GM12892 (cell line): Measurements from ENCODE around the gene CEMIP2.
"Not testable (repeated sequence)": the region's sequence is repeated elsewhere in the genome, so short reads cannot be mapped to it uniquely, and the experiment has no call there.

ENCODE experiments used
- DNase-seq: peaks from one replicate; pipeline ENCODE4 v3.0.0; 2011; ENCODE audit not compliant: insufficient read length
- FAIRE-seq: peaks from 2 replicates; lab custom pipeline; 2011; peaks lifted over from hg19 to GRCh38; lab: Jason Lieb, UNC
- POLR2A ChIP-seq: IDR thresholded peaks from 2 replicates; pipeline ENCODE4 v1.6.1; 2011; ENCODE audit warnings: low read depth, low read length, control low read depth
- POLR2AphosphoS5 ChIP-seq: IDR thresholded peaks from 2 replicates; pipeline ENCODE4 v1.6.1; 2011; ENCODE audit warnings: low read depth, low read length, control low read depth
- TAF1 ChIP-seq: IDR thresholded peaks from 2 replicates; pipeline ENCODE4 v1.6.1; 2011; ENCODE audit warnings: low read depth, mild to moderate bottlenecking, control low read depth, low read length, borderline replicate concordance

Gene CEMIP2

DNA sequence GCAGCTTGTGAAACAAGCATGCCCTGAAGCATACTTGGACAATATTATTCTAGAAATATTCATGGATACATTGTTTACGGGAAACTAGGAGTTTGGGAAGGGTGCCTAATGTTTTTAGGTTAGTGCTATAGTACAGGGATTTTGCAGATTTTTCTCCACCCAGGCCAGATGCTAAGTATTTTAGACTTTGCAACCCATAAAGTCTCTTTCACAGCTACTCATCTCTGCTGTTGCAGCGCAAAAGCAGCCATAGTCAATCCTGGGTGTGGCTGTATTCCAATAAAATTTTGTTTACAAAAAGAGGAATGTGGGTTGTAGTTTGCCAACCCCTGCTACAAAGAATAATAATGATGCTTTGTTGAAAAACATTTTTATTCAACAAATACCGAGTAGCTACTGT lies 106.2 kb downstream of the CEMIP2 start:
- FAIRE-seq: no peak
- no peak for DNase-seq
- TF ChIP-seq POLR2AphosphoS5 (no peak), POLR2A (no peak), TAF1 (no peak)

DNA sequence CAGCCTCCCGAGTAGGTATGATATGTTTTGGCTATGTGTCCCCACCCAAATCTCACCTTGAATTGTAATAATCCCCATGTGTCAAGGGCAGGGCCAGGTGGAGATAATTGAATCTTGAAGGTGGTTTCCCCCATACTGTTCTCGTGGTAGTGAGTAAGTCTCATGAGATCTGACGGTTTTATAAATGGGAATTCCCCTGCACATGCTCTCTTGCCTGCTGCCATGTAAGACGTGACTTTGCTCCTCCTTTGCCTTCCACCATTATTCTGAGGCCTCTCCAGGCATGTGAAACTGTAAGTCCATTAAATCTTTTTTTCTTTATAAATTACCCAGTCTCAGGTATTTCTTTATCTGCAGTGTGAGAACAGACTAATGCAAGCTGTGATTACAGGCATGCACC lies 111.0 kb downstream of the CEMIP2 start:
- DNase-seq, FAIRE-seq: not testable (repeated sequence)

DNA sequence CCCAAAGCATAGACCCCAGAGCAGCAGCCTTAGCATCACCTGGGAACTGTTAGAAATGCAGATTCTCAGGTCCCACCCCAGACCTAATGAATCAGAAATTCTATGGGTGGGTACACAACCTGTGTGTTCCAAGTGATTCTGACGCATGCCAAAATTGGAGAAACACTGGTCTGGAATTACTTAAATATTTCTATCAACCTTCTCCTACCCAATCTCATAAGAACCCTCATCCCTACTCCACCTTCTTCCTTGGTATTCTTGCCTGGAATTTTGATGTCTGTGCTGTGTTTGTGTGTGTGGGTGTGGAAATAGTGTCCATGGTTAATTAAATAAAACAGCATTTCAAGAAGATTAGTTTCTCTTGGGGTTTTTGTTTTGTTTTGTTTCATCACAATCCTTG lies 111.8 kb downstream of the CEMIP2 start:
- DNase-seq: no peak
- no peak for FAIRE-seq
- TF ChIP-seq POLR2A (no peak), POLR2AphosphoS5 (no peak), TAF1 (no peak)

DNA sequence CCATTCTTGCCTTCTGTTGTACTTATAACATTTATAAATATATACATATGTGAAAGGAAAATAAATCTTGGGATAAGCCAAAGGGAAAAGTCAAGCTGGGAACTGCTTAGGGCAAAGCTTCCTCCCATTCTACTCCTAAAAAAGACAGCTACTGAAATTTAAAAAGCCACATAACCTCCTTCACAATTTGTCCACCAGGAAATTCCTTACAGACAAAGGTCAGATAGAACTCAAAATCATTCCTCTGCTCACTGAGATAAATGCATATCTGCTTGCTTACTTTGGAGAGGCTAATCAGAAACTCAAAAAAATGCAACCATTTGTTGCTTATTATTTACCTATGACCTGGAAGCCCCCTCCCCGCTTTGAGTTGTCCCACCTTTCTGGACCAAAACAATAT lies 112.5 kb downstream of the CEMIP2 start:
- no peak for TF ChIP-seq POLR2A
- no peak for TF ChIP-seq POLR2AphosphoS5
- no peak for TF ChIP-seq TAF1
- FAIRE-seq (no peak), DNase-seq (no peak)

DNA sequence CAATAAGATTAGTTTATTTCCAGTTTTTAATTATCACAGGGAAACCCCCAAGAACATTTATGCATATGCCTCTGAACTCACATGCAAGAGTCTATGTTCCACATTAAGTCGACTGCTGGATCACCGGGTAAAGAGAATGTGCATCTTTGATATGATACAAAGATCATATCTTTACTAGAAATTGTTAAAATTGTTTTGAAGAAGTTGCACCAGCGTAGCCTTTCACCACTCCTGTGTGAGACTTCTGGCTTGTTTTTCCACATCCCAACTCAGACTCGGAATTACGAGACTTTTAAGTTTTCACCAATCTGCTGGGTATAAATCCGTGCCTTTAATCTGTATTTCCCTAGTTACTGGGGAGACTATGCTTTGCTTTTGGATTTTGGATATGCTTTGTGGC lies 113.2 kb downstream of the CEMIP2 start:
- no peak for DNase-seq
- no peak for TF ChIP-seq POLR2AphosphoS5
- TF ChIP-seq POLR2A: no peak
- no peak for TF ChIP-seq TAF1
- FAIRE-seq: no peak

DNA sequence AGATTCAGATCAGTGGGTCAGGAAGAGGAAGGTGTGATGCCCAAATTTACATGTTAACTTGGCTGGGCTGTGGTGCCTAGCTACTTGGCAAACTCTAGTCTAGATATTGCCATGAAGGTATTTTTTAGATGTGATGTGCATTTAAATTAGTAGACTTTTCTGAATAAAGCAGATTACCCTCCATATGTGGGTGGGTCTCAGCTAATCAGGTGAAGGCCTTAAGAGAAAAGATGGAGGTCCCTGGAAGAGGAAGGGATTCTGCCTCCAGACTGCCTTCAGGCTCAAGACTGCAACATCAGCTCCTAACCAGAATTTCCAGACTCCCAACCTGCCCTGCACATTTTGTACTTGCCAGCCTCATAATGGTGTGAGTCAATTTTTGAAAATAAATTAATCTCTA lies 115.8 kb downstream of the CEMIP2 start:
- FAIRE-seq (no peak), DNase-seq (no peak)
- no peak for TF ChIP-seq POLR2AphosphoS5
- no peak for TF ChIP-seq TAF1
- no peak for TF ChIP-seq POLR2A

DNA sequence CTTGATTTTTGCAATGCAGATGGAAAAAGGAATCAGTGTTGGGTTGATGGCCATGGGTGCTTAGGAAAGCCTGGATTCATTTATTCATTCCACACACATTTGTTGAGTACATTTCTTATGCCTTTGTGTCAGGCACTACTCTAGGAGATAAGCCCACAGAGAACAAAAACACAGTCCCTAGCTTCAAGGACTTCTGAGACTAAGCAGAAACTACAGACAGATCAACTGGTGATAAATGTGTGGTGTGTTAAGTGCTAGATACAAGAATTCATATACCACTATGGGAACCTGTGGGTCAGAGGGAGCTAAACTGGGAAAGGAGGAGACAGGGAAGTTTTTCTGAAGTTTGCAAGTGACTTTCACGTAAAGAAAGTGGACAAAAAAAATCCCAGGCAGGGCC lies 119.9 kb downstream of the CEMIP2 start:
- no peak for FAIRE-seq
- DNase-seq: no peak
- TF ChIP-seq TAF1 (no peak), POLR2AphosphoS5 (no peak), POLR2A (no peak)

DNA sequence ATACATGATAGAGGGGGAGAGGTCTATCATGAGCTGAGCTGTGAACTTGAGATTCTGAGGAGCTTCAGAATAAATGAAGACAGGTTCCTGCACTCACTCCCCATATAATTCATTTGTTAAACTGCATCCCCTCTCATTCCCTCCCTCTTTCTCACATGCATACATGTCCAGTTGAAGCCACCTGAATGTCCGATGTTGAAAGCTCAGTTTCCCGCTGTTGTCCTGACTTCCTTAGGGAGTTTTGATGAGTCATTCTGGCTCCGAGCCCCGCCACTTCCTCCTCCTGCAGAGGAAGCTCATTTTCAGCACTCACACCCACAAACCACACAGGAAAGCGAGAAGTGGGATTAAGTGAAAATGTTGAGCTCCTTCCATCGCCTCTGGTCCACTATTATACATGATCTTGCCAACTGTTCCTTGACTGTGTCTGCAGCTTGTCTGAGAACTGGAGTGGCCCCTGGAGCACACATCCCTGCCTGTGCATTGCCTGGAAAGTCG lies 121.2 kb downstream of the CEMIP2 start:
- TF ChIP-seq POLR2AphosphoS5 (no peak), TAF1 (no peak), POLR2A (no peak)
- no peak for FAIRE-seq
- no peak for DNase-seq

DNA sequence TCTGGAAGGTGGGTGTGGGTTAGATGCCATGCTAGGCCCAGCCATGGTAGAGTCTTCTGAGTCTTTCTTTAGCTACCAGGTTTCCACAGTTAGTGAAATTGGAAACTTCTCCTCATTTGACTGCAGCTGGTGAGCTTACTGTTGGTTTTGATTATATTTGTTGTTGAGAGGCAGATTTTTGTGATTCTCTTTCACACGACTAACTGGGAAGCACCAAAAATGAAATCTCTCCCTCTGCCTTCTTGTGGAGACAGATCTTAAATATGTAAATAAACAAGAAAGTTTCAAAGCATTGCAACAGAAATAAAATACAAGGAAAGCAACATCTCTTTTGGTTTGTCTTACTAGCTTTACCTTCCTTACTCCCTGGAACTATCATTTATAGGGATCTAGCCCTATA lies 122.2 kb downstream of the CEMIP2 start:
- no peak for FAIRE-seq
- TF ChIP-seq POLR2AphosphoS5 (no peak), TAF1 (no peak), POLR2A (no peak)
- no peak for DNase-seq

DNA sequence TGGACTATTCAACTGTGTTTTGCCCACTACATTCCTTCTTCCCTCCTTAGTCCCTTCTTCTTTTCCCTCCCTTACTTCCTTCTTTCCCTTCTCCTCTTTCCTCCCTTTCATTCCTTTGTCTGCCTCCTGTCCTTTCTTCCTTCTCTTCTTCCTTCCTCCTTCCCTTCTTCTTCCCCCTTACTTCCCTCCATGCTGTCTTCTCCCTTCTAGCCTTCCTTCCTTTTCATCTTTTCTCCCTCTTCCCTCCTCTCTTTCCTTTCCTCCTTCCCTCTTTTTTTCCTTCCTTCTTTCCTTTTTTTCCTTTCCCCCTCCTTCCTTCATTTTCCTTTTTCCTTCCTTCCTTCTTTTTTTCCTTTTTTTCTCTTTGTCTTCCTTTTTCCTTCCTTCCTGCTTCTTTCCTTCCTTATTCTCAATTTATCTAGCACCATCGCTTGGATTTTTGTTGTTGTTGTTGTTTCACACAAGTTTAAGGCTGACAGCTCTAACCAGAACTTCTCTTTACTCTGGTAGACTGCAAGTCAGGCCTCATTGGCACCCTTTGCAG lies 123.4 kb downstream of the CEMIP2 start:
- no peak for DNase-seq
- no peak for TF ChIP-seq POLR2A
- no peak for FAIRE-seq

DNA sequence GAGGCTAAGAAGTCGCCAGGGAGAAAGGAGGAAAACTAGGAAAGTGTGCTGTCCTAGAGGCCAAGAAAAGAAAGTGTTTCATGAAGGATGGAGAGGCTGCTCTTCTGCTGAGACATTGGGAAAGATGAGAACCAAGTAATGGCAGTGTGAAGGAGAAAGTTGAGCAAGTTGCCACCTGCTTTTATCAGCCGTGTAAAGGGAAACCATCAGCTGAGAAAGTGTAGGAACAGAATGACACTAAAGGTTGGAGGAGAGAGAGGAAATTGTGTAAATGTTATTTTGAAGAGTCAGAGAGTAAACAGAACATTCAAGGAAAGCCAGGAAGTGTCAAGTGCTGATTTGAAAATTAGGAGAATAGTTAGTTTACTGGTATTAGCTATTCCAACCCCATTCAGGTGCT lies 125.0 kb downstream of the CEMIP2 start:
- TF ChIP-seq TAF1 (no peak), POLR2A (no peak), POLR2AphosphoS5 (no peak)
- FAIRE-seq (no peak), DNase-seq (no peak)

DNA sequence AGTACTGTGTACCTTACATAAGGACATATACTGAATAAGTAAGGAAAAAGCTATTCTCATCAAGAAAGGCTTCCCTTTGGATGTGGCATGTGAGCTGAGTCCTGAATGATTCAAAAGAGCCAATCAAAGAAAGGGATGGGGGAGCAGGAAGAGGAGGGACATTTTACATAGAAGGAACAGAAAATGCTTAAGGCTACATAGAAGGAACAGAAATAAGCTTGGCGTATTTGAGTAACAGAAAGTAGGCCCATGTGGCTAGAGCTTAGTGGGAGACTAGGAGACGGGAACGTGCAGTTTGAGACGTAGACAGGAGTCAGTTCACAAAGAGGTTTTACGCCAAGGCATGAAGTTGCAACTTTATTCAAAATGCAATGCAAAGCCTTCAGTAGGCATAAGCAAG lies 126.3 kb downstream of the CEMIP2 start:
- DNase-seq: no peak
- no peak for FAIRE-seq
- no peak for TF ChIP-seq TAF1
- no peak for TF ChIP-seq POLR2AphosphoS5
- no peak for TF ChIP-seq POLR2A

DNA sequence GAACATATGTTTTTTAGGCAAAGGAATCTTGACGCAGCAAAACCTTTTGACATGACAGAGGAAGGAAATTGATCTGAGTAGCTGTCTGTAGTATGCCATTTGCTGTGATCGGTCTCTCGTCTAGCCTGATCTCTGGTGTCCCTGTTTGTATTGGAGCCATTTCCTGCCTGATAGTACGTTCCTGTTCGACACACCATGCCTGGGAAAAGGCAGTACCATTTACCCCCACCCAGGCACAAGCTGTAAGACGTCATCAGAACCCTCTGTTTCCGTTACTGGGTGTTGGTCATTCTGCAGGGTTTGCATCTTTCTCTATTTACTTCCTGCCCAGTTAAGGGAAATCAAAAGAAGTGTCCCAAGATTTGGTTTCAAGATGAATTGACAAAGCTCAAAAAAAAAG lies 129.7 kb downstream of the CEMIP2 start:
- FAIRE-seq: no peak
- no peak for DNase-seq
- TF ChIP-seq POLR2A (no peak), TAF1 (no peak), POLR2AphosphoS5 (no peak)

DNA sequence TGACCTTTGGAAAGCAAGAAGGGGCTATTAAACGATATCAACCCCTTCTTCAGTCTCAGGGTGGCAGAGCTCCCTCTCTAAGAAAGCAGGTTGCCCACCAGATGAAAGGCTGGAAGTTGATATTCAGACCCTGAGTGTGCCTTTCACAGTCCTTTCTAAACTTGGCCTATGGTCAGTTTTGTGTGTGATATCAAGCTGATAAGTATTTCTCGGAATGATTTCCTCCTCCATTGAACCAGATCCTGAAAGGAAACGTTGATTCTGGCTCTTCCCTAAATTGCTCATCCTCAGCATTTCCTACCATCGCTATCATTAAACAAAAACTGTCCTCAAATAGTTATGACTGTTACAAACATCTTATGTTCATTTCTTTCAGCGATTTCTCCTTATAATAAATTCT lies 130.4 kb downstream of the CEMIP2 start:
- DNase-seq (no peak), FAIRE-seq (no peak)
- TF ChIP-seq POLR2AphosphoS5: no peak
- no peak for TF ChIP-seq TAF1
- no peak for TF ChIP-seq POLR2A
